ENCODE results near the gene C16orf78.

C16orf78 gene

DNA sequence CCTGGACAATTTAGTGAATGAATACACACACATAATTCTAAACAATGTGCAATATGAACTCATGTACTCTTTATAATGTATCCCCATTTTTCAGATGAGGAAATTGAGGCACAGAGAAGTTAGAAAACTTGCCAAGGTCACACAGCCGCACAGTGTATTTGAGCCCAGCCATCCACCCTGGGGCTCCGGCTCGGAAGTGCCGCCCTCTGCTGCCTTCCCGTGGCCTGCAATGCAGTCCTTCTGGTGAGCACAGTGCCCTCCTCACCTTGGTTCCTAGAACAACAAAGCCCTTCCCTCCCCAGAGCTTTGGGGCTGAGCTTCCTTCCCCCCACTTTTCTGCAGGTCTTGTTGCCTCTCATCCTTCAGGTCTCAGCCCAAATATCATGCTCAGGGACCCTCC lies 63.7 kb downstream of the C16orf78 start:
- no peak for DNase-seq

GRCh38 chr16:49439050-49439449 lies 65.4 kb downstream of the C16orf78 start:
- no peak for DNase-seq

GRCh38 chr16:49439676-49440075 lies 66.1 kb downstream of the C16orf78 start:
- DNase-seq, result no peak

DNA sequence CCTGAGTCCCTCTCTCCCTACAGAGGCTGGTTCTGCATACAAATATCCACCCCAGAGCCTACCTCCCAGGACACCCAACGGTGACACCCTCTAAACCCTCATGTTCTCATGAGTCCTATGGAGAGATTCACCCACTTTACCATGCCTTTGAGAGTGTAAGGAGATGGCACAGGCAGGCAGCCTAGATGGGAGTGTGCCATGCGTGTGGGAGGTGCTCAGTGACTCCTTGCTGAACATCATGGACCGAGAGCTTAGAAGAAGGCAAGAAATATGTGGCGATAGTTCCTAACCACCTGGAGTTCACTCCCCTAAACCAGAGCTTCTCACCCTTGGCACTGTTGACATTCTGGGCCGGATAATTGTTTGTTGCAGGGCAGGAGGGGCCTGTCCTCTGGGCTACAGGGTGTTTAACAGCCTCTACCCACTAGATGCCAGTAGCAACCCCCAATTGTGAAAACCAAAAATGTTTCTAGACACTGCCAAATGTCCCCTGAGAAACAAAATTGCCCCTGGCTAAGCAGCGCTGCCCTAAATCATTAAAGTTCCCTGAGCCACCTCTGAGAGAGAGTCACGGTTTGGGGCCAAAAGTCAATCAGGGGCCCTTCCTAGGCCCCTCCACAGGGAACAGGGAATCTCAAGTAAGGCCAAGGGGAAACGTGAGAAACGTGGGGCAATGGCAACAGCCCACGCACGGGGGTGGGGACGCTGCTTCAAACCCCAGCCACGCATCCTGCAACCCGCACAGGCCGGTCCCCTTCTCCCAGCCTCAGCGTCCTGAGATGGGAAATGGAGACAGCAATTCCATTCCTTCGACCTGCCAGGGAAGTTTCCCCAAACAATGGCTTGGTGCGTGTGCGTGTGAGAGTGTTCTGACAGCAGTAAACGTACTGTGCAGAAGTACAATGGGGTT lies 66.8 kb downstream of the C16orf78 start:
- no peak for DNase-seq

- DNase-seq, result no peak
Measured at GRCh38 chr16:49441366-49441780, 67.8 kb downstream of the C16orf78 start.

GRCh38 chr16:49442805-49443204 lies 69.2 kb downstream of the C16orf78 start:
- no peak for DNase-seq

DNA sequence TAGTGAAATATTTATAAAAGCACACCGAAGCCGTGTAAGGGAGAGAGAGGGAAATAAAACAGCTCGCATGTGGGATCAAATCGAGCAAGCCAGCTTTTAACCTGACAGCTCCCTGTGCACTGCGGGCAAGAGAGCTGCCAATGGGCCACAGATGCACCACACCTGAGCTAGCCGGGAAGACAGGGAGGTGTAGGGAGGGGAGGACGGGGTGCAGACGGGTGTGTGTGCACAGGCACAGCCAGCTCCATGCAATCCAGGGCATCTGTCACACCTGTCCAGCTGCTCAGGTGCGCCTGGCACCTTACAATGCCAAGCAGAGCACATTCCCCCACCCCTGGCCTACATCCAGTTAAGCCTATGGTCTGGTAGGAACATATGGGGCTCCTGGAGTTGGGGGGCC lies 70.0 kb downstream of the C16orf78 start:
- no peak for DNase-seq

GRCh38 chr16:49446805-49447204 lies 73.2 kb downstream of the C16orf78 start:
- DNase-seq, result no peak

Data from cerebellar nuclear complex (tissue), 1 donor.